GM21723 (cell line): ENCODE results near the gene GAS2L2.

Experiments
- ATAC-seq: cut with Tn5 transposase; IDR thresholded peaks from one replicate; pipeline ENCODE4 v1.9.1; 2021; ENCODE audit warnings: mild to moderate bottlenecking, moderate library complexity; ENCODE audit not compliant: unreplicated experiment

Gene GAS2L2

GRCh38 chr17:35752945-35753764, at the start of gene GAS2L2:
TSS of gene GAS2L2 (minus strand) at chr17:35753239. CDS start at chr17:35752850, 389 bp downstream.
- ATAC-seq: no peak

GRCh38 chr17:35801583-35802224, 48.7 kb upstream of the GAS2L2 start:
- no peak for ATAC-seq

GRCh38 chr17:35799942-35800341, 46.9 kb upstream of the GAS2L2 start:
- ATAC-seq: no peak

- ATAC-seq: no peak
These were observed 44.9 kb upstream of the GAS2L2 start for GRCh38 chr17:35797918-35798317.

GRCh38 chr17:35797370-35797769, 44.3 kb upstream of the GAS2L2 start:
- ATAC-seq: no peak

- ATAC-seq: no peak
These were observed 43.9 kb upstream of the GAS2L2 start for GRCh38 chr17:35796942-35797341.

GRCh38 chr17:35795871-35796265, 42.8 kb upstream of the GAS2L2 start:
- no peak for ATAC-seq

- no peak for ATAC-seq
These were observed 42.2 kb upstream of the GAS2L2 start, which contains the start of gene MMP28 for GRCh38 chr17:35795007-35795870. TSS of gene MMP28 (minus strand) at chr17:35795641. CDS start at chr17:35795377, 264 bp downstream.

GRCh38 chr17:35793257-35793656, 40.2 kb upstream of the GAS2L2 start:
- no peak for ATAC-seq

- no peak for ATAC-seq
These were observed 38.8 kb upstream of the GAS2L2 start for GRCh38 chr17:35791681-35792350.

- ATAC-seq: no peak
These were observed 37.8 kb upstream of the GAS2L2 start for GRCh38 chr17:35790841-35791240.

- no peak for ATAC-seq
These were observed 35.7 kb upstream of the GAS2L2 start for GRCh38 chr17:35788477-35789368.

- no peak for ATAC-seq
These were observed 33.9 kb upstream of the GAS2L2 start for GRCh38 chr17:35786941-35787432.

- no peak for ATAC-seq
These were observed 31.9 kb upstream of the GAS2L2 start for GRCh38 chr17:35784895-35785294.

GRCh38 chr17:35780950-35781349, 27.9 kb upstream of the GAS2L2 start:
- ATAC-seq: no peak

GRCh38 chr17:35778641-35779196, 25.7 kb upstream of the GAS2L2 start:
- no peak for ATAC-seq

GRCh38 chr17:35775583-35775982, 22.5 kb upstream of the GAS2L2 start:
- no peak for ATAC-seq

- no peak for ATAC-seq
These were observed 22.0 kb upstream of the GAS2L2 start for GRCh38 chr17:35775039-35775438.

GRCh38 chr17:35774499-35774898, 21.5 kb upstream of the GAS2L2 start:
- ATAC-seq: no peak
